Ammon's horn (tissue), 1 donor: ENCODE results near the gene DPEP3.

ENCODE experiments used
- DNase-seq: peaks from one replicate; pipeline ENCODE4 v3.0.0-alpha.2; 2016; ENCODE audit warnings: low spot score

Gene DPEP3

GRCh38 chr16:67967183-67967957 is 12.9 kb downstream of the DPEP3 start:
- DNase-seq, result no peak

- DNase-seq, result no peak
These were observed 13.6 kb downstream of the DPEP3 start for GRCh38 chr16:67966549-67967182.

GRCh38 chr16:67965668-67966548 is 14.4 kb downstream of the DPEP3 start:
- DNase-seq, result no peak

- no peak for DNase-seq
These were observed 15.7 kb downstream of the DPEP3 start for GRCh38 chr16:67964477-67965131.

- DNase-seq, result no peak
These were observed 16.5 kb downstream of the DPEP3 start for GRCh38 chr16:67963662-67964321.

GRCh38 chr16:67963292-67963661 is 17.0 kb downstream of the DPEP3 start:
- no peak for DNase-seq

- DNase-seq, result no peak
These were observed 18.2 kb downstream of the DPEP3 start for GRCh38 chr16:67962135-67962534.

GRCh38 chr16:67961551-67961957 is 18.7 kb downstream of the DPEP3 start:
- no peak for DNase-seq

GRCh38 chr16:67959536-67960329 is 20.6 kb downstream of the DPEP3 start:
- DNase-seq, result no peak

GRCh38 chr16:67957622-67958021 is 22.7 kb downstream of the DPEP3 start:
- DNase-seq, result no peak

GRCh38 chr16:67954421-67955196 is 25.7 kb downstream of the DPEP3 start:
- DNase-seq, result no peak

GRCh38 chr16:67953641-67954375 is 26.5 kb downstream of the DPEP3 start:
- no peak for DNase-seq

- peak; percentile 95 for DNase-seq
These were observed 28.8 kb downstream of the DPEP3 start for GRCh38 chr16:67951485-67951884.

- no peak for DNase-seq
These were observed 29.9 kb downstream of the DPEP3 start for GRCh38 chr16:67950335-67950843.

GRCh38 chr16:67949645-67950044 is 30.7 kb downstream of the DPEP3 start:
- DNase-seq, result no peak

GRCh38 chr16:67948015-67948414 is 32.3 kb downstream of the DPEP3 start:
- DNase-seq, result no peak

GRCh38 chr16:67946966-67947558 is 33.2 kb downstream of the DPEP3 start:
- DNase-seq, result no peak

- no peak for DNase-seq
These were observed 34.1 kb downstream of the DPEP3 start for GRCh38 chr16:67946128-67946569.
